IMR-90 (cell line): ENCODE data around the gene CRYBB1.

ENCODE experiments used
- BHLHE40 ChIP-seq: fragments of 150-350 bp; IDR thresholded peaks from 2 replicates; pipeline ENCODE4 v1.6.1; 2016; ENCODE audit warnings: mild to moderate bottlenecking, low read depth, low read length
- CEBPB ChIP-seq: IDR thresholded peaks from 2 replicates; pipeline ENCODE4 v1.6.1; 2012; ENCODE audit warnings: low read depth, low read length, improper control_type of control experiment
- CHD1 ChIP-seq: IDR thresholded peaks from 2 replicates; pipeline ENCODE4 v1.6.1; 2012; ENCODE audit warnings: low read depth, low read length, improper control_type of control experiment
- CTCF ChIP-seq: conservative IDR thresholded peaks from 2 replicates; pipeline ENCODE4 v1.5.1; 2012; ENCODE audit warnings: mild to moderate bottlenecking, low read depth, low read length, improper control_type of control experiment
- MAFK ChIP-seq: IDR thresholded peaks from 2 replicates; pipeline ENCODE4 v1.6.1; 2012; ENCODE audit warnings: low read depth, low read length, improper control_type of control experiment
- MXI1 ChIP-seq: IDR thresholded peaks from 2 replicates; pipeline ENCODE4 v1.6.1; 2012; ENCODE audit warnings: low read depth, mild to moderate bottlenecking, low read length, moderate library complexity, borderline replicate concordance
- POLR2A ChIP-seq: IDR thresholded peaks from 2 replicates; pipeline ENCODE4 v1.6.1; 2012; ENCODE audit warnings: mild to moderate bottlenecking, low read depth, low read length
- SMC3 ChIP-seq: fragments of 150-350 bp; IDR thresholded peaks from 2 replicates; pipeline ENCODE4 v1.6.1; 2016; ENCODE audit warnings: low read depth, mild to moderate bottlenecking, antibody characterized with exemption, low read length, moderate library complexity

DNA sequence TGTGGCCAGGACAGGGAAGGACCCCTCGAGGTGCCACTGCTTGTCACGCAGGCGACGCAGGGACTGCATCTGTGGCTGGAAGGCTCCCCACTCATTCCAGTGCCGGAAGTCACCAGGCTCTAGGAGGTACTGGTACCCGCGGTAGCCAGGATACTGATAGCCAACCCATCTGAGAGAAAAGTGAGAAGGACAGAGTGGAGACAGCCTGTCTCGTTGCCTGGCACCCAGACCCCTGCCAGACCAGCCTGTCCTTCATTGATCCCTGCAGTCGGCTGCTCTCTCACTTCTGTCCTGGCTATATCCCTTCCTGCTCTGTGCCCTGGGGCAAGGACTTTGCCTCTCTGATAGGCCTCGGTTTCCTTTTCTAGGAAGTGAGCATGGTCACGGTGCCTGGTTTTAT, 18.3 kb downstream of the CRYBB1 start:
- no peak for TF ChIP-seq CTCF
- TF ChIP-seq CHD1 = no peak
- TF ChIP-seq SMC3 = no peak
- TF ChIP-seq BHLHE40 = no peak
- TF ChIP-seq POLR2A = no peak
- no peak for TF ChIP-seq MXI1
- TF ChIP-seq MAFK = no peak
- no peak for TF ChIP-seq CEBPB
